GM15510 (cell line): ENCODE data around the gene LYL1.

Source experiments
- POLR2A ChIP-seq: IDR thresholded peaks from 3 replicates; pipeline ENCODE4 v1.6.1; 2011; ENCODE audit warnings: borderline replicate concordance; ENCODE audit not compliant: insufficient read length; ENCODE audit errors: extremely low read depth

The LYL1 gene

DNA sequence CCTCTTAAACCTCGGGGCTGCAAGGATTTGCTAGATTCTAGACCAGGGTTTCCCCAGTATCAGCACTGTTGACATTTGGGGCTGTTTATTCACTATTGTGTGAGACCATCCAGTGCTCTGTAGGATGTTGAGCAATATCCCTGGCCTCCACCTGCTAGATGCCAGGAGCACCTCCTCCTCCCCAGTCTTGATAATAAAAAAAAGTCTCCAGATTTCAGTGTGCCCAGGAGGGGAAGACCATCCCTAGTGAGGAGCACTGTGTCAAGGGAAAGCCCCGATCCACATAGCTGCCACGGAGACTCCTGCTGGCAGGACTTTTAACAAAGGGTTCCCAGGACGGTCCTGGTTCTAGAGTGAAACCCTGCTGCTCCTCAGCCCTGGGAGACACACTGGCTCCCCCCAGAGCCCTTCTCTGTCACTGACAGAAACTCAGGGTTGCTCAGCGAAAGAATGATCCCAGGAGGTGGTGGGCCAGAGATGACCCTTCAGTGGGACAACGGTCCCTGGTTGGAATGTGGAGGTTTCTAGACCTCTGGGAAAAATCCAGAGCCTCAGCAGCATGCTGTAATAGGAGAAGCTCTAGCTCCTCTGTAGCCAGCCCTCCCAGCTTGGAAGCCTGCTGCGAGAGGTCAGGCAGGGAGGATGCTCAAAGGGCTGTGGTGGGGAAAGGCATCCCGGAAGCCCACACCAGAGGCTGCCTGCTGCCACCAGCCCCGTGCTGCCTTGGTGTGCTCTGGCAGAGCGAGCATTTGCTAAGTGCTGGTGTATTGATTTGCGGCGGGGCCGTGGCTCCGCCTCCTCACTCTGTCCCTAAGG lies 20.3 kb downstream of the LYL1 start:
- TF ChIP-seq POLR2A = no peak

DNA sequence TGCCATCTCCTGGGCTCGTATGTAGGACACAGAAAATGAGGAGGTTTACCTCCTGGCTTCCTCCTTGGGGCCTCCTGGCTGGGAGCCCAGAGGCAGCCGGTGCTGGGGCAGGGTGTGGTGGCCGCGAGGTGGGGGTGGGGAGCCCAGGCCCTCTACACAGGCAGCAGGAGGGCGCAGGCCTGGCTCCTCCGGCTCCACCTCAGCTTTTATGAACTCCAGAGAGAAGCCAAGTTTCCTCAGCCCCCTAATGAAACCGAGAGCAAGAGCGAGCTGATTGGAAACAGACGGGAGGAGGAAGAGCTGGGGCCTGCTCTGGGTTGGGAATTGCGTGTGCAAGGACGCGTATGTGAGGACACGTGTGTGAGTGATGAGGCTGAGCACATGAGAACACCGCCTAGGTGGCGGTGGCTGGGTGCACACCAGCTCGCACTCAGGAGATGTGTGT lies 23.1 kb downstream of the LYL1 start:
- no peak for TF ChIP-seq POLR2A

- TF ChIP-seq POLR2A = no peak
Measured at GRCh38 chr19:13078897-13079541, 23.6 kb downstream of the LYL1 start.

DNA sequence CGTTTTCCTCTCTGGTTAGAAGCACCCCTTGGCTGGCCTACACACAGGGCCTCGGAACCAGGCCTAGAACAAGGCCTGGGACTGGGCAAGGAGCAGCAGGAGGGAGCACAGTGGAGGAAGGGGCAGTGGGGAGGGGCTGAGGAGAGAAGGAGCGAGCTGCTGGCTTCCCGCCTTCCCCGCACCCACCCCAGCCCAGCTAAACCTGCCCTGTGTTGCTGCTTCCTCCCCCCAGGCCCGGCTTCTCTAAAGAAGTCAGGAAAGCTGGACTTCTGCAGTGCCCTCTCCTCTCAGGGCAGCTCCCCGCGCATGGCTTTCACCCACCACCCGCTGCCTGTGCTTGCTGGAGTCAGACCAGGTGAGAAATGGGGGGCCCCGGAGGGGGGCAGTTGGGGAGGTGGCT lies 24.3 kb downstream of the LYL1 start:
- TF ChIP-seq POLR2A = no peak

- no peak for TF ChIP-seq POLR2A
Measured at GRCh38 chr19:13077240-13077639, 25.4 kb downstream of the LYL1 start.

- no peak for TF ChIP-seq POLR2A
Measured at GRCh38 chr19:13076787-13077186, 25.9 kb downstream of the LYL1 start.

- no peak for TF ChIP-seq POLR2A
Measured at GRCh38 chr19:13076320-13076719, 26.3 kb downstream of the LYL1 start.

DNA sequence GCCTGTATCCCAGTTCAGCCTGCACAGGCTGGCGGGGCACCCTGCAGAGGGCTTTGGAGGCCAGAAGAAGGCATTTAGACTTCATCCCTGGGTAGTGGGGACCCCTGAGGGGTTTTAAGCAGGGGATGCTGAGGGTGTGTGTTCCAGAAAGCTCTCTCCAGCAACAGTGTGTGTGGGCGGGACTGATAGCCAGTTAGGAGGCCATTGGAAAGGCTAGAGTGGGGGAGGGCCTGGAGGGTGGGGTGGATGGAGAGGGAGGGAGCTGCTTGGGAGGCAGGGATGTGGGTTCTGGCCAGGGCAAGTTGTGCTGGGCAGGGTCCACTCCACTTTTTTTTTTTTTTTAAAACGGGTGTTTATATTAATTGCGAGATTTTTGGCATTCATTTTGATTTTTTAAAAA lies 28.3 kb downstream of the LYL1 start:
- TF ChIP-seq POLR2A = no peak

DNA sequence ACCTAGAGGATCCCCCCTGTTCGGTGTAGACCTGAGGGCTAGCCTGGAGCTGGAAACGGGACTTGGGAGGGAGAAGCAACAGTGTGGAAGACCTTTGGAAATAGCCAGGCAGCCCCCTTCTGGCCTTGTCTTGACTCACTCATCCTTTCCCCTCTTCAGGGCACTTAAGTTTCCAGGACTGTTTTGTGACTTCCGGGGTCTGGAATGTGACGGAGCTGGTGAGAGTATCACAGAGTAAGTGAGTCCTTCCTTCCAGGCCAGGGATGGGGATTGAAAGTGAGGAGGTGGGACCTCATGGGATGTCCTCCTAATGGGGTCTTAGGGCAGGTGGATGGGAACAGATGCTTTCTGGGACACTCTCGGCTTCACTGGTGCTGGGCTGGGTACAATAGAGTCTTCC lies 29.4 kb downstream of the LYL1 start:
- TF ChIP-seq POLR2A = no peak

DNA sequence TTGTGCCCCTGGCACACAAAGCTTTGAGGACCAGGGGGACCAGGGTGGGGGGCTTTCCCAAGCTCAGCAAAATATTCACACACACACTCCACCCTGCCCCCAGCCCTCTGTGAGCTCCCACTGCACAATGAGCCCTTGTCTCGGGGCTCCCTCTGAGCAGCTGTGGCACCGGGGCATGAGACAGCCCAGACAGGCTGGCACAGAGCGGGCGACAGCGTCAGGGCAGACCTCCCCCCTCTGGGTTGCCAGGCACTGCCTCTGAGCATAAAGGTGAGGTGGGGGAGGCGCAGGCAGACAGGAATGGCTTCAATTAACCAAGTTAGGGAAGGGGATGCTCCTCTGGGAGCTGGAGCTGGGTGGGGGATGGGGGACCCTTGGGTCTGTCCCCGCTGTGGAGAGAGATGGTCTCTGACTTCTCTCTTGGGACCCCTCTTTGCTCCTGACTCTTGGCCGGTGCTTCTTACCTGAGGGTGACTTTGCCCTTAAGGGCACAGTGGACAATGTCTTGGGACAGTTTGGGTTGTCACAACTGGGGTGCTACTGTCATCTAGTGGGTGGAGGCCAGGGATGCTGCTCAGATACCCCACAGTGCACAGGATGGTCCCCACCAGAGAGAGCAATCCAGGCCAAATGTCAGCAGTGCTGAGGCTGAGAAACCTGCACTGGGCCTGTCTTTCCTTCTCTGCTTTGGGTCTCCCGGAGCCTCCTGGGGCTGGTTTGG lies 30.3 kb downstream of the LYL1 start:
- TF ChIP-seq POLR2A = no peak

- no peak for TF ChIP-seq POLR2A
Measured at GRCh38 chr19:13071444-13072187, 31.0 kb downstream of the LYL1 start.

DNA sequence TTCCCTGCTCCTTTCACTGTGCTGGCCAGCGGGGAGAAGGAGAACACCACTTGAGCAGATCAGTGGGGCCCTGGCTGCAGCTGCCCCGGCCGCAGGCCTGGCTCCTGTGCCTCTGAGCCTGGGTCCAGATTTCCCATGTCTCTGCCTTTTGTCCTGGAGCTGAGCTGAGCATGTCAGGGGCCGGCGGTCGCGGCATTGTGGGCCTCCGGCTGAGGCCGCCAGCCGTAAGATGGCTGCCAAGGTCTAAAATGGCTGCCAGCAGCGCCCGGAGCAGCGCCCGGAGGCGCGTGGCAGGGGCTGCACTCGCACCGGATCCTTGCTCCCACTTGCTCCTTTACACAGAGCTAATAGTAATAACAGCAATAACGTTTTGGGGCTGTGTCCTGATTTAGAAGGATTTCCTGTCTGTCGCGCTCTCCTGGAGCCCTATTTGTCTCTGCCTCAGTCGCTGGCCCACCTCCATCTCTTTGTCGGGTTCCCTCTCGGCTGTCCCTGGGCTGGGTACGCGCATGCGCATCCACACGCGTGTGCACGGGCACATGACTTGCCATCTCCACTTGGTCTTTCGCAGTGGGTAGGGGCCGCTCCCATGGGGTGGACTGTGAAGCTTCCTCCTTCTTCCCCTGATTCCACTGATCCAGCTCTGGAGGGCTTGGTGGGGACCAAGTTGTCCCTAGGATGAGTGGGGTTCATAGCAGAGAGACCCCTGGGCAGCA lies 32.1 kb downstream of the LYL1 start:
- no peak for TF ChIP-seq POLR2A

DNA sequence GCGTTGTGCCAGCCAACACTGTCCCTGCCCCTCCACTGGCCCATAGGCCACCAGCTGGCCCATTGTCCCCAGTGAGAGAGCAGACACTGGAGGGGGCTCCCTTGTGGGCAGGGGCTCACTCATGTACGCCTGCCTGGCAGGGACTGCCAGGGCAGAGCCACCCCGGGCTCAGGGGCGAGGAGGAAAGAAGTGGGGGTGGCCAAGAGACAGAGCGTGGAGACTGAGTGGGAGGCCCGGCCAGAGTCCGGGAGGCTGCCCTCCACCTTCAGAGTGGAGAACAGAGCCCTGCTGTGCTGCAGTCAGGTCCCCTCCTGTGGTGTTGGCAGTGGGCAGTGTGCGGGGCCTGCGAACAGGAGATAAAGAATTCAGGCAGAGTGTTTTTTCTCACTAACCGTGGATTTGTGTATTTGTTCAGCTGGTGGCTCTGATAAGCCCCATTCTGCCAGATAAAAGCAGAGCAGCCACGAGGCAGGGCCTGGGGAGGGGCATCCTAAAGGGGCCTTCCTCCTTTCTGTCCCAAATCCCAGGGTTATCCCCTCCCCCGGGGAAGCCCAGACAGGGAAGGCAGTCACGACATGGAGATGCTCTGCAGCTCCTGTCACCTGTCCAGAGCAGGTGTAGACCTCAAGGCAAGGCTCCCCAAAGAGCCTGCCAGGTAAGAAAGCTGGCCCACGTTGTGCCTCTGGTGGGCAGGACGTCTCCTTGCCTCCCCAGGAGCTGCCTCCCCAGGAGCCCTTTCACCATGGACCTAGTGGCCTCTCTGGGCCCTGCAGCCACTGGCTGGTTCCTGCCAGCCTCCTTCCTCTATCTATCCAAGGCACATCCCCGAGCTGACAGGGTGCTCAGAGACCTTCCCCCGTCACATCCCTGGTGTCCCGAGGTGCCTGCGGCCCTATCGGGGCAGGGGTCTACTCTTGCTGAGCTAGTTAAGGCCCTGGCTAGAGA lies 33.0 kb downstream of the LYL1 start:
- TF ChIP-seq POLR2A = no peak
